Measurements from ENCODE around the gene PBX4.

- no peak for TF ChIP-seq EP300 (IDR thresholded peaks at IDR 0.05)
- TF ChIP-seq, protein P1, sequence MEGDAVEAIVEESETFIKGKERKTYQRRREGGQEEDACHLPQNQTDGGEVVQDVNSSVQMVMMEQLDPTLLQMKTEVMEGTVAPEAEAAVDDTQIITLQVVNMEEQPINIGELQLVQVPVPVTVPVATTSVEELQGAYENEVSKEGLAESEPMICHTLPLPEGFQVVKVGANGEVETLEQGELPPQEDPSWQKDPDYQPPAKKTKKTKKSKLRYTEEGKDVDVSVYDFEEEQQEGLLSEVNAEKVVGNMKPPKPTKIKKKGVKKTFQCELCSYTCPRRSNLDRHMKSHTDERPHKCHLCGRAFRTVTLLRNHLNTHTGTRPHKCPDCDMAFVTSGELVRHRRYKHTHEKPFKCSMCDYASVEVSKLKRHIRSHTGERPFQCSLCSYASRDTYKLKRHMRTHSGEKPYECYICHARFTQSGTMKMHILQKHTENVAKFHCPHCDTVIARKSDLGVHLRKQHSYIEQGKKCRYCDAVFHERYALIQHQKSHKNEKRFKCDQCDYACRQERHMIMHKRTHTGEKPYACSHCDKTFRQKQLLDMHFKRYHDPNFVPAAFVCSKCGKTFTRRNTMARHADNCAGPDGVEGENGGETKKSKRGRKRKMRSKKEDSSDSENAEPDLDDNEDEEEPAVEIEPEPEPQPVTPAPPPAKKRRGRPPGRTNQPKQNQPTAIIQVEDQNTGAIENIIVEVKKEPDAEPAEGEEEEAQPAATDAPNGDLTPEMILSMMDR (IDR thresholded peaks at IDR 0.05): no peak
Measured at GRCh38 chr19:19578252-19578651, 40.2 kb downstream of the PBX4 start.

All from gastroesophageal sphincter (tissue), 3 donors.